ENCODE data around the gene ATP9A.

ATP9A gene

GRCh38 chr20:51622004-51622874, 146.0 kb downstream of the ATP9A start:
- no peak for DNase-seq

- no peak for DNase-seq
These were observed 147.8 kb downstream of the ATP9A start for GRCh38 chr20:51620432-51620831.

DNA sequence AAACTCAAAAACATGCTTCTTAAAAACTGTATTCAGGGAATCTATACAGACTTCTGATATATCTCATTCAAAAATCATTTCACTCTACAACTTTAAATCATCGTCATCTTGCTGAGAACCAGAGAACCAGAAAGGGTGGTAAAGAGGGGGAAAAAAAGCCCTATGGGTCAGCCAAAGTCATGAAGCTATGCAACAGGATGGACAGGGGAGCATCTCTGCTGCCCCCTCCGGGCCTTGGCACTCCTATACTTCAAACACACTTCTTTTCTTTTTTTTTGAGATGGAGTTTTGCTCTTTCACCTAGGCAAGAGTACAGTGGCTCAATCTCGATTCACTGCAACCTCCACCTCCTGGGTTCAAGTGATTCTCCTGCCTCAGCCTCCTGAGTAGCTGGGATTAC, 152.1 kb downstream of the ATP9A start:
- DNase-seq: no peak

- DNase-seq: no peak
These were observed 153.5 kb downstream of the ATP9A start for GRCh38 chr20:51614687-51615086.

GRCh38 chr20:51613580-51613979, 154.6 kb downstream of the ATP9A start:
- DNase-seq: no peak

GRCh38 chr20:51612896-51613295, 155.3 kb downstream of the ATP9A start:
- DNase-seq: no peak

- no peak for DNase-seq
These were observed 156.6 kb downstream of the ATP9A start for GRCh38 chr20:51611625-51611890.

DNA sequence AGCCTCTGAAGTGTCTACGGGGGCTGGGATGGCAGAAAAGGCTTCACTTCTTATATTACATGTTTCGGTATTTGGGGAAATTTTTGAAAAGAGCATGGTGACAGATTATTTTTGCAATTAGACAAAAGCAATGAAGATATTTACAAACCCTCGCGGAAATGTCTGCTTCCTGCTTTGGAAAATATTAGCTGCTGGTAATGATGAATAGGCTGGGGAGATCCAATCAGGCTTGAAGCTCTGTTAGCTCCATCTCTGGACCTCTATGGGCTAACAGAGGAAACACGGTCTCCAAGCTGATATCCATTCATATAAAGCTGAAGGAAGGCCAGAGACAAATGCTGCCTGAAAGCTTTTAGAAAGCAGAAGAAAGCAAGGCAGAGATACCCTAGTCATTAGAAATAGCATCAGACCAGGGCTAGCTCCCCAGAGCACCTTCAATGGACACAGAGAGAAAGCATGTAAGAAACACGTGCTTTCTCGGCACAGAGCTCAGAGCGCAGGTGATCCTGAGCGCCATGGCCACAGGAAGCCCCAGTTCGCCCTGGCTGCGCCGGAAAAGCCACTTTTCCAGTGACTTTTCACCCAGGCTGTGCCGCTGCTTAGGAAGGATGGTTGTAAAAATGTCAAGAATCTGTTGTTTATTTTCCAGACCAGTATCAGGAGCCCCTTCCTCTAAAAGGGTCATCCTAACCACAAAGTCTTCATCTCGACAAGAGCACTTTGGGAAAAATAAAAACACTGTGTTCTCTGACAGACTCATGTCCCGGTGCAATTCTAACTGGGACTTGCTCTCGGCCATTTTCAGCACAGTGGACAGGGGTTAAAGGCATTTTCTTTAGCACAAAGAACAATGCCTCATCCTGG, 157.2 kb downstream of the ATP9A start:
- no peak for DNase-seq

DNA sequence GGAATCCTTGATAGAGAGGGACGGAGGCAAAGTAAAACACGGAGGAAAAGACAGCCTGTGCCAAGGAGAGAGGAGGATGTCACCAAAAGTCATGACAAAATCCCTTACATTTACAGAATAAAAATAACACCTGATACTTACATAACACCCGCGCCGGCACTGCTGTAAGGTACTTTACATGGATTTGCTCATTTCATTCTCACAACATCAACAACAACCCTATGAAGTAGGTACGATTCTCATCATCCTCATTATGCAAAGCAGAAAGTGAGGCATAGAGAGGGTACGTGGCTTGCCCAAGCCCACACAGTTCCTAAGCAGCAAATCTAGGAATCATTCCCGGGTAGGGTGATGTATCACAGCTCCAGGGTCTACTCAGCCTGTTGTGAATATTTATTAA, 158.1 kb downstream of the ATP9A start:
- DNase-seq: no peak

- DNase-seq: no peak
These were observed 158.9 kb downstream of the ATP9A start for GRCh38 chr20:51609251-51609650.

GRCh38 chr20:51608061-51608460, 160.1 kb downstream of the ATP9A start:
- no peak for DNase-seq

GRCh38 chr20:51607170-51607569, 161.0 kb downstream of the ATP9A start:
- DNase-seq: no peak

DNA sequence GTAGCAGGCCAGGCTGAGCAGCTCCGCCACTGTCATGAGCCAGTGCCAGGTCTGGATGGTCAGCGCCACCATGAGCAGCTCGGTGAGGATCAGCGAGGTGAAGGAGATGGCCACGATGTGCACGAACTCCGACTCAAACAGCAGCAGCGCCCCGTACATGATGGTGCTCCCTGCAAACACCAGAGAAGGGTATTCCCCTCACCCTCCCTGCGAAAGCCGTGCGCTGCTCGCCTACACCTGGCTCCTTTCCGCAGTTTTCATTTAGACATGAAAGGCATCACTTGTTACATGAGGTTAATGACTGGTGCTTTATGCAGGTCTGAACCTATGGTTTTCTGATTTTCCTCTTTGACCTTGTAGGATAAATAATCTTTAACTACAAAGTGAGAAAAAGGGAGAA, 163.3 kb downstream of the ATP9A start:
- no peak for DNase-seq

GRCh38 chr20:51602131-51602530, 166.1 kb downstream of the ATP9A start:
- DNase-seq: no peak

GRCh38 chr20:51600950-51601349, 167.2 kb downstream of the ATP9A start:
- DNase-seq: no peak

- DNase-seq: no peak
These were observed 168.2 kb downstream of the ATP9A start for GRCh38 chr20:51600016-51600420.

GRCh38 chr20:51598556-51598955, 169.6 kb downstream of the ATP9A start:
- no peak for DNase-seq

DNA sequence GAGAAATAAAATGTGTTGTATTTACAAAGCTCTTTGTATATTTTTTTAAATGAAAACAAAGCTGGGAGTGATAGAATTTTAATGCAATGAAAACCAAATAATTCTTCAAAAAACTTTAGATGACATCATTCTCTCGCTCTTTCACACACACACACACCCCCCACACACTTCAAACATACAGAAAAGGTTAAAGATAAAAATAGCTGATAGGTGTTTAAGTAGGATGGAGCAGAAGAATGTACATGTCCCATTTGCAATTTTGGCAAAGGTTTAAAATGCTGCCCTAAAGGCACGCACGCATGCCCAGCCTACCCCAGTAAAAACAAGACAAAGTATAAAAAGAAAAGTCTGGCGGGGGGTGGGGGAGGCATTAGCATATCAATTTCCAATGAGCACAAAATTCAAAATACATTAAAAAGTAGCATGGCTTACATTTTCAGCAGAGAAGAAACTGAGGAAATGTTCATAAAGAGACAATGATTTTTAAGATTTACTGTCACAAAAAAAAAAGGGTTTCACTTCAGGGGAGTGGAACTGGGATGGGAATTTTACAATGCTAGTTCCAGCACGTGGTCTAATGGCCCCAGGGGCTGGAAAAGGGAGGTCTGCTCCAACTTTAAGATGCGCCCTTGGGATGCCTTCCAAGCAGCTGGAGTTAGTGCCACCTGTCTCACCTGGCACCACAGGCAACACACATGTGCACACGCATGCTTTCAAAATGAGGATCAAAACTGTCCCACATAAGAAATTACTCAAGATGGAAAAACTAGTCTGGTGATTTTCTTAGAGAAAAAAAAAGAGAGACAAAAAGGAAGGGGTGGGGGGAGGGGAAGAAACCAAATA, 170.6 kb downstream of the ATP9A start:
- DNase-seq: no peak

- DNase-seq: no peak
These were observed 171.4 kb downstream of the ATP9A start for GRCh38 chr20:51596668-51597388.

DNA sequence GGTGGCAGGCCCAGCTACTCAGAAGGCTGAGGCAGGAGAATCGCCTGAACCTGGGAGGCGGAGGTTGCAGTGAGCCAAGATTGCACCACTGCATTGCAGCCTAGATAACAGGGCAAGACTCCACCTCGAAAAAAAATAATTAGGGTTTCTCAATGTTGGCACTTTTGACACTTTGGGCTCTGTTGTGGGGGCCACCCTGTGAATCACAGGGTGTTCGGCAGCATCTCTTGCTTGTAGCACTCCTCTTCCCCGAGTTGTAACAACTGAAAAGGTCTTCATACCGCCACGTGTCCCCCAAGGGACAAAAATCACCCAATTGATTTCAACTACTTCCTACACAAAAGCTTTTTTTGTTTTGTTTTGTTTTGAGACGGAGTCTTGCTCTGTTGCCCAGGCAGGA, 172.4 kb downstream of the ATP9A start:
- no peak for DNase-seq

- DNase-seq: peak; percentile 87
These were observed 173.1 kb downstream of the ATP9A start for GRCh38 chr20:51595058-51595532.

DNA sequence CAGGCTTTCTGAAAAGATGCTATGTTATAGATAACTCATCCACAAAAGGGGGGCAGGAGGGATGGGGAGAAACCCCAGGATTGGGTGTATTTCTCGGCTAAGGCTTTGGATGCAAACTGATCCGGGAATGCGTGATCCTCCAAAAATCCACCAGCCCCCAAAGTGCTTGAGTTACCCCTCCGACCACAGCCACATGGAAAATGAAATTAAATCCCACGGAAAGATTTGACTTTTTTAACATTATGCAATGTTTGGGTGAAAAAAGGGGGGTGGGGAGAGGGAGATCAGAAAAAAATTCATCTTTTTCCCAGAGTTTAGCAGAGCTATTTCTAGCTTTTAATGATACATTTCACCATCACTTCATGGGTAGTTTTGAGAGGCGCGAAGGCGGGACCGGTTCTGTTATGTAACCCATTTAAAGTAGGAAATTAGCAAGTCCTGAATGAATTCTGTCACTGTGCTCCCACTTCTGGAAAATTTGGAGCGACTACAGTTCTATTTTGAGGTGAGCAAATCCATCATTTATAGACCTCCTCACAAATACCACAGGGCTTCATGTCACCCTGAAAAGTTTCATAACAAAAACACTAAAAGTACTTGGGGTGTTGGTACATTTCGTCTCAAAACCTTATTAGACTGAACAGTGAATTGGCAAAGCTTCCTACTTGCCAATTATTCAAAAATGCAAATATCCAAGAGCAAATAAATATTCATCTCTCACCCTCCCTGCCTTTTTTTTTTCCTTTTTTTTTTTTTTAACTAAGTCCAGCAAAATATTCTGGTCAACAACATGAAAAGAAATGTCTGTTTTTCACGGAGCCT, 173.7 kb downstream of the ATP9A start:
- no peak for DNase-seq
